ENCODE measurements around the gene DCDC2C. TPM values are rescaled to one million over a fixed set of nuclear protein-coding genes. Genes with fewer than 3 reads are reported as not detected.
A peak's percentile ranks its signal among the peaks of the same experiment; 100 is the strongest.

Gene DCDC2C
- total and polyA plus RNA-seq, 2 of the 4 experiments (the other 2 are of a cell fraction) = not detected

DNA sequence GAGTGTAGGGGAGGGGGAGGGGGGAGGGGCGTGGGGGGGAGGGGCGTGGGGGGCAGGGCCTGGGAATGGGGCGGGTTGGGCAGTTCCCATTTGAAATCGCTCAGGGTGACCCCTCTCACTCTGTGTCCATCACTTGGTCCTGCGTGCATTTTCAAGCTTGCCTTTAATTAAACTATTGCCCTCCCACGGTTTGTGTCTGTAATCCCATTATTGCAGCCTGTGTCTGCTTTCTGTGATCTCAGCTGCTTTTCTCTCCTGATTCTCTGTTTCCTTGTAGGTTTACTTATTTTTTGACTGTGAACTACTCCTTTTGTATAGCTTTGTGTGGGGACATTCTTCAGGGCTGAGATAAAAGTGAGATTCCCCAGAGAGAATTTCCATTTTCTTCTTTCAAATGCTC, 1.3 kb downstream of the DCDC2C start:
- peaks cover 15% of the 10 kb centered on the region for H3K27me3 ChIP-seq (ENCODE audit: control insufficient read depth, insufficient read depth, low read length)
- ChIA-PET CTCF (interaction anchor here (0.6 kb wide), 1 partner anchor 14 kb away, joined by 3 read pairs; no protein-coding TSS in a partner anchor), POLR2A (ENCODE audit: unreplicated experiment) (no interaction called here)
- intact Hi-C loops (cut with micrococcal nuclease) (no loop called here), dilution Hi-C loops (cut with HindIII; ENCODE audit: low sequenced_read_pairs, unreplicated experiment) (no loop called here), in situ Hi-C loops (cut with MboI; ENCODE audit: low sequenced_read_pairs) (no loop called here)
- no peak overlapping the region for H2BK15ac ChIP-seq (ENCODE audit: low read depth, low read length)
- no peak overlapping the region for H4K91ac ChIP-seq (ENCODE audit: insufficient read depth, low read depth, low read length)
- DNase-seq = no peak
- H3K4me1 ChIP-seq (ENCODE audit: control insufficient read depth, insufficient read depth, low read length) = peaks cover 5% of the 10 kb centered on the region
- no peak overlapping the region for H4K5ac ChIP-seq (ENCODE audit: low read depth, low read length)
- WGBS, 2 experiments (ENCODE audit: extremely low coverage in 2 of 2, insufficient read length in 1 of 2) = no CpG with 5 or more reads among the region's 6 CpGs
- H3K4me3 ChIP-seq (ENCODE audit: insufficient read depth, low read depth, low read length) = no peak overlapping the region
- BruUV-seq (replicated peaks) = no TSS peak
- H2AK9ac ChIP-seq (replicated peaks; ENCODE audit: low read depth, low read length, poor library complexity) = no peak overlapping the region
- H3K9me1 ChIP-seq (ENCODE audit: insufficient read depth, low read length) = no peaks in the 10 kb centered on the region
- no peak overlapping the region for H2BK20ac ChIP-seq (ENCODE audit: low read depth, low read length)
- H3K14ac ChIP-seq (replicated peaks; ENCODE audit: low read depth, low read length) = no peak overlapping the region
- no peak overlapping the region for H3K18ac ChIP-seq (ENCODE audit: low read depth, low read length)
- no peak overlapping the region for H2AFZ ChIP-seq (replicated peaks; ENCODE audit: low read length, poor library complexity)
- no peaks in the 10 kb centered on the region for H3K36me3 ChIP-seq (ENCODE audit: control insufficient read depth, insufficient read depth, low read length)
- H3K4me2 ChIP-seq (ENCODE audit: low read depth, low read length) = peak overlapping the region; percentile 17; the same call in 1 of the 2 replicates
- H3K56ac ChIP-seq (ENCODE audit: extremely low read depth, insufficient read depth, low read length) = no peak overlapping the region
- H3K23ac ChIP-seq (ENCODE audit: low read depth, low read length) = no peak overlapping the region
- H2BK120ac ChIP-seq (ENCODE audit: low read depth, low read length) = no peak overlapping the region
- no peak for TF ChIP-seq MAFK (IDR thresholded peaks at IDR 0.05; ENCODE audit: low read depth, low read length)
- no peak for TF ChIP-seq CHD1 (IDR thresholded peaks at IDR 0.05; ENCODE audit: low read depth, low read length)
- TF ChIP-seq, protein P1, sequence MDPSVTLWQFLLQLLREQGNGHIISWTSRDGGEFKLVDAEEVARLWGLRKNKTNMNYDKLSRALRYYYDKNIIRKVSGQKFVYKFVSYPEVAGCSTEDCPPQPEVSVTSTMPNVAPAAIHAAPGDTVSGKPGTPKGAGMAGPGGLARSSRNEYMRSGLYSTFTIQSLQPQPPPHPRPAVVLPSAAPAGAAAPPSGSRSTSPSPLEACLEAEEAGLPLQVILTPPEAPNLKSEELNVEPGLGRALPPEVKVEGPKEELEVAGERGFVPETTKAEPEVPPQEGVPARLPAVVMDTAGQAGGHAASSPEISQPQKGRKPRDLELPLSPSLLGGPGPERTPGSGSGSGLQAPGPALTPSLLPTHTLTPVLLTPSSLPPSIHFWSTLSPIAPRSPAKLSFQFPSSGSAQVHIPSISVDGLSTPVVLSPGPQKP (IDR thresholded peaks at IDR 0.05; ENCODE audit: borderline replicate concordance, low read depth, low read length) = no peak
- no peak for TF ChIP-seq FOS (IDR thresholded peaks at IDR 0.05; ENCODE audit: low read depth, low read length)
- TF ChIP-seq, protein P2, sequence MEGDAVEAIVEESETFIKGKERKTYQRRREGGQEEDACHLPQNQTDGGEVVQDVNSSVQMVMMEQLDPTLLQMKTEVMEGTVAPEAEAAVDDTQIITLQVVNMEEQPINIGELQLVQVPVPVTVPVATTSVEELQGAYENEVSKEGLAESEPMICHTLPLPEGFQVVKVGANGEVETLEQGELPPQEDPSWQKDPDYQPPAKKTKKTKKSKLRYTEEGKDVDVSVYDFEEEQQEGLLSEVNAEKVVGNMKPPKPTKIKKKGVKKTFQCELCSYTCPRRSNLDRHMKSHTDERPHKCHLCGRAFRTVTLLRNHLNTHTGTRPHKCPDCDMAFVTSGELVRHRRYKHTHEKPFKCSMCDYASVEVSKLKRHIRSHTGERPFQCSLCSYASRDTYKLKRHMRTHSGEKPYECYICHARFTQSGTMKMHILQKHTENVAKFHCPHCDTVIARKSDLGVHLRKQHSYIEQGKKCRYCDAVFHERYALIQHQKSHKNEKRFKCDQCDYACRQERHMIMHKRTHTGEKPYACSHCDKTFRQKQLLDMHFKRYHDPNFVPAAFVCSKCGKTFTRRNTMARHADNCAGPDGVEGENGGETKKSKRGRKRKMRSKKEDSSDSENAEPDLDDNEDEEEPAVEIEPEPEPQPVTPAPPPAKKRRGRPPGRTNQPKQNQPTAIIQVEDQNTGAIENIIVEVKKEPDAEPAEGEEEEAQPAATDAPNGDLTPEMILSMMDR (conservative IDR thresholded peaks at IDR 0.05; ENCODE audit: low read depth, low read length) = no peak
- no peak for TF ChIP-seq BHLHE40 (IDR thresholded peaks at IDR 0.05; ENCODE audit: low read depth, low read length)
- TF ChIP-seq POLR2A (IDR thresholded peaks at IDR 0.05; ENCODE audit: low read depth, low read length) = no peak
- no peak for TF ChIP-seq NFE2L2 (IDR thresholded peaks at IDR 0.05; ENCODE audit: low read depth, low read length)
- TF ChIP-seq RAD21 (IDR thresholded peaks at IDR 0.05; ENCODE audit: low read length) = no peak
- no peak for TF ChIP-seq SMC3 (IDR thresholded peaks at IDR 0.05; ENCODE audit: low read depth, low read length)
- no peak for TF ChIP-seq RFX5 (IDR thresholded peaks at IDR 0.05; ENCODE audit: low read depth, low read length)
- TF ChIP-seq, protein P3, sequence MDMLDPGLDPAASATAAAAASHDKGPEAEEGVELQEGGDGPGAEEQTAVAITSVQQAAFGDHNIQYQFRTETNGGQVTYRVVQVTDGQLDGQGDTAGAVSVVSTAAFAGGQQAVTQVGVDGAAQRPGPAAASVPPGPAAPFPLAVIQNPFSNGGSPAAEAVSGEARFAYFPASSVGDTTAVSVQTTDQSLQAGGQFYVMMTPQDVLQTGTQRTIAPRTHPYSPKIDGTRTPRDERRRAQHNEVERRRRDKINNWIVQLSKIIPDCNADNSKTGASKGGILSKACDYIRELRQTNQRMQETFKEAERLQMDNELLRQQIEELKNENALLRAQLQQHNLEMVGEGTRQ (IDR thresholded peaks at IDR 0.05; ENCODE audit: low read depth, low read length) = no peak
- no peak for TF ChIP-seq RCOR1 (IDR thresholded peaks at IDR 0.05; ENCODE audit: insufficient replicate concordance, low read length)
- TF ChIP-seq MXI1 (IDR thresholded peaks at IDR 0.05; ENCODE audit: borderline replicate concordance, low read depth, low read length) = no peak
- no peak overlapping the region for H3K9ac ChIP-seq (ENCODE audit: low read depth, low read length)
- H3K79me1 ChIP-seq (ENCODE audit: low read depth in 1 of 2, low read length in 2 of 2) = no peaks in the 10 kb centered on the region
- no peak overlapping the region for H4K8ac ChIP-seq (ENCODE audit: low read depth in 2 of 2, low read length in 2 of 2)
- no peak overlapping the region for H2AK5ac ChIP-seq (ENCODE audit: low read depth, low read length)
- ATAC-seq (ENCODE audit: low read depth) = peak; percentile 28
- no peak overlapping the region for H2BK5ac ChIP-seq (ENCODE audit: low read depth, low read length, poor library complexity, severe bottlenecking)
- H4K20me1 ChIP-seq (ENCODE audit: insufficient read depth, low read length) = no peaks in the 10 kb centered on the region
- H3K4ac ChIP-seq (ENCODE audit: low read depth, low read length) = no peak overlapping the region
- H3K9me3 ChIP-seq (ENCODE audit: control insufficient read depth, insufficient read depth, low read length) = no peaks in the 10 kb centered on the region; the same call in 1 of the 2 replicates
- H3K27ac ChIP-seq (ENCODE audit: insufficient read depth, low read length) = no peak overlapping the region; the same call in 1 of the 2 replicates
